Immature natural killer cell (primary cell): Measurements from ENCODE around the gene ABCA4. TPM values are rescaled to one million over a fixed set of nuclear protein-coding genes. Genes with fewer than 3 reads are reported as not detected.

ENCODE experiments used
- DNase-seq, 3 donors: peaks; one replicate each; pipeline ENCODE4 v3.0.0; 2022; ENCODE audit warnings: mixed read lengths in 1 of 3
- H3K27ac Mint-ChIP-seq, 6 donors: one replicate each; pipeline ENCODE4 v1.8.0; 2020; ENCODE audit warnings: mixed read lengths in 6 of 6, mild to moderate bottlenecking in 5 of 6, inconsistent platforms in 4 of 6, moderate library complexity in 3 of 6
- H3K27me3 Mint-ChIP-seq, 3 donors: one replicate each; pipeline ENCODE4 v1.8.0; 2020 to 2021; ENCODE audit warnings: low read depth in 3 of 3, mild to moderate bottlenecking in 3 of 3, mixed read lengths in 3 of 3, moderate library complexity in 3 of 3, inconsistent platforms in 1 of 3
- H3K36me3 Mint-ChIP-seq, 3 donors: one replicate each; pipeline ENCODE4 v1.8.0; 2020; ENCODE audit warnings: mixed read lengths in 3 of 3, inconsistent platforms in 2 of 3, mild to moderate bottlenecking in 2 of 3
- H3K4me1 Mint-ChIP-seq, 2 donors: one replicate each; pipeline ENCODE4 v1.8.0; 2020; ENCODE audit warnings: inconsistent platforms in 2 of 2, mild to moderate bottlenecking in 2 of 2, mixed read lengths in 2 of 2, moderate library complexity in 1 of 2
- H3K4me3 Mint-ChIP-seq, 5 donors: one replicate each; pipeline ENCODE4 v1.8.0; 2020; ENCODE audit warnings: mild to moderate bottlenecking in 5 of 5, mixed read lengths in 5 of 5, inconsistent platforms in 3 of 5, moderate library complexity in 3 of 5
- H3K9me3 Mint-ChIP-seq, 6 donors: one replicate each; pipeline ENCODE4 v1.8.0; 2020; ENCODE audit warnings: mild to moderate bottlenecking in 6 of 6, mixed read lengths in 6 of 6, inconsistent platforms in 4 of 6, moderate library complexity in 3 of 6
- polyA plus RNA-seq, 3 donors: library from polyadenylated mRNA; unstranded; fragments of 300-500 nt; fragmentation: Illumina TruSeq; gene quantifications; one replicate each; pipeline ENCODE4 v1.2.3, GENCODE V29; 2021

ABCA4 gene
- polyA plus RNA-seq, 3 donors from 2014 or later = 0.08 TPM; not detected in 2

DNA sequence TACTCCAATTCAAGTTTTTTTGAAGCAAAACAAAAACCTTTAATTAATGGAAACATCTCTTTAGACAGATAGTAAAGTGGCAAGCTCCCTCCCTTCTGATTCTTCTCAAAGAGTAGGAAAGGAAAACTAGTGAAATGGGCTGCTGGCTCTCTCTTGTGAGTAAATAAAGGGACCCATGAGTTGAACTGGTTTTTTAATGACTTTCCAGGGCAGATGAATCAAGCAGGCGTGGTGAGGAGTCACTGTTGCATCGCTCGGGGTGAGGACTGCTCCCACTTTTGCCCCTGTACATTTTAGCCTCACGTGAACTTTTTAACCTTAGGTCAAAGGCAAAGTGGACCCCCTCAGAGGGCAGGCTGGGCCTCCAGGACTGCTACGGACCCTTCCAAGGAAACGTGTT lies 64.8 kb downstream of the ABCA4 start:
- Mint-ChIP-seq H3K27ac (no peak overlapping the region), H3K9me3 (no peaks in the 10 kb centered on the region), H3K36me3 (no peaks in the 10 kb centered on the region), H3K4me1 (no peaks in the 10 kb centered on the region), H3K27me3 (peaks cover 0 to 6% (median 4%) of the 10 kb centered on the region in 3 donors), H3K4me3 (no peak overlapping the region)
- no peak for DNase-seq

DNA sequence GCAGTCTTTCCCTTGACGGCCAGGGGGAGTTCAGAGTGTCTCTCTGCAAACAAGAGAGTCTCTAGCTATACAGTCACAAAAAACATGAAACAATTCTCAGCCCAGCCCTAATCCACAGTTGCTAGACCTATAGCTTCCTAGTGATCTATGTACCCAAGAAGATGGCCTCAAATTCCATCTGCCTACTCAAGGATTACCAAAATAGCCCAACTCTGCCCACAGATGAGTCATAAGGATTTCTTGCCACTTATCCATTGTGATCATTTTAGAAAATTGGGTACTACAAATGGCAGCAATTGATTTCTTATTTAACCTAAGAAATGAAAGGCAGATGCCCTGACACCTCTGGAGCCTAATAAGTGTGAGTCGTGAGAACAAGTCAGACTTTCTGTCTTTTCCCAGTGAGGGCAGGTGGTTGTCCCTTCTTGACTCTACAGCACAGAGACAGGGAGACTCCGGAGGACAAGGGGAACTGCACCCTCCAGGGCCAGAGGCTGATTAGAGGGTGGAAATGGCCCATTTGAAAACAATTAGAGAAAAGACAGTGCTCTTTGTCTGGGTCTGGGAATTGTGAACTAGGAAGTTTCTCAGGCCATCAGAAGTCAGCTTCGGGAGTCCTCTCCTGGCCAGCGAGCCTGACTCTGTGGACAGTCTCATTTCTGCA lies 65.4 kb downstream of the ABCA4 start:
- Mint-ChIP-seq H3K4me1 (no peaks in the 10 kb centered on the region), H3K27me3 (peaks cover 0 to 6% (median 4%) of the 10 kb centered on the region in 3 donors), H3K4me3 (no peak overlapping the region), H3K27ac (no peak overlapping the region), H3K9me3 (no peaks in the 10 kb centered on the region), H3K36me3 (no peaks in the 10 kb centered on the region)
- DNase-seq = no peak

DNA sequence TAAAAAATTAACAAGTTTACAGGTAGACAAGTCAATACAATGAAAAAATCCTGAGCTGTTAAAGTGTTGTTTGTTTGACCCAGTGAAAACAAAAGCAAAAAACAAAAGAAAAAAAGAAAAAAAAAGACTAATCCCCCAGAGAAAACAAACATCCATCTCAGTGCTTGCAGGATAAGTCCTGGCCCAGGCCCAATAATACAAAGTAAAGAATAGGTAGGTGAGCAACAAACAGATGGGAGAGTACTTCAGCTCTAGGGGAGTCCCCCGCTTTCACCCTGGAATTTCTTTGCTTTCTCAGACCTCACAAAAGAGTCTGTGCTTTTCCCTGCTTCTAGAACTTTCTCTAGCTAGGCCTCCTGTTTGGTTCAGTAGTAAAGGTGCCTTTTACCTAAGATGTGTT lies 70.3 kb downstream of the ABCA4 start:
- DNase-seq = no peak
- no peak overlapping the region for H3K27ac Mint-ChIP-seq
- peaks cover 2 to 6% (median 3%) of the 10 kb centered on the region in 3 donors for H3K27me3 Mint-ChIP-seq
- H3K4me1 Mint-ChIP-seq = peaks cover 2 to 3% of the 10 kb centered on the region in 2 donors
- H3K9me3 Mint-ChIP-seq = no peaks in the 10 kb centered on the region
- no peak overlapping the region for H3K4me3 Mint-ChIP-seq
- no peaks in the 10 kb centered on the region for H3K36me3 Mint-ChIP-seq

GRCh38 chr1:94050254-94050653 lies 70.7 kb downstream of the ABCA4 start:
- Mint-ChIP-seq H3K27me3 (peaks cover 2 to 6% (median 3%) of the 10 kb centered on the region in 3 donors), H3K4me3 (no peak overlapping the region), H3K4me1 (peaks cover 5 to 7% of the 10 kb centered on the region in 2 donors), H3K9me3 (no peaks in the 10 kb centered on the region), H3K36me3 (no peaks in the 10 kb centered on the region), H3K27ac (no peak overlapping the region)
- DNase-seq = no peak

DNA sequence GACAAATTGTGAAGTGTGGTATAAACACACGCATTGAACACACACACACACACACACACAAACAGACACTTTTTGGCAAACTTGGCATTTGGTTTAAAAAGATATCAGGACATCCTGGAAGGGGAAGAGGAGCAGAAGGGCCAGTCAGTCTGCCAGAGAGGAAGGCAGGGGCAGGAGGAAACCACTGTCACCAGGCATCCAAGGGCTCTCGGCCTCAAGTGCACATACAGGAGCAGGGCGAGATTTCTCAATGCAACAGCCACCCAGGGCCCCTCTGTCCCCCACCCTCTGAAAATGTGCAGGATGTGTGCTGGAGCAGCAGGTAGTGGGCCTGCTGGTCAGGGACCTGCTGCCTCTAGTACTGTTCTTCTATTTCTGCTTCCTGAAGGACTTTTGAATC lies 71.2 kb downstream of the ABCA4 start:
- H3K27me3 Mint-ChIP-seq = peaks cover 2 to 6% (median 3%) of the 10 kb centered on the region in 3 donors
- peak overlapping the region in 1 of 6 donors; percentile 22 for H3K27ac Mint-ChIP-seq
- H3K9me3 Mint-ChIP-seq = no peaks in the 10 kb centered on the region
- no peak overlapping the region for H3K4me3 Mint-ChIP-seq
- peaks cover 5 to 7% of the 10 kb centered on the region in 2 donors for H3K4me1 Mint-ChIP-seq
- no peak for DNase-seq
- H3K36me3 Mint-ChIP-seq = no peaks in the 10 kb centered on the region

DNA sequence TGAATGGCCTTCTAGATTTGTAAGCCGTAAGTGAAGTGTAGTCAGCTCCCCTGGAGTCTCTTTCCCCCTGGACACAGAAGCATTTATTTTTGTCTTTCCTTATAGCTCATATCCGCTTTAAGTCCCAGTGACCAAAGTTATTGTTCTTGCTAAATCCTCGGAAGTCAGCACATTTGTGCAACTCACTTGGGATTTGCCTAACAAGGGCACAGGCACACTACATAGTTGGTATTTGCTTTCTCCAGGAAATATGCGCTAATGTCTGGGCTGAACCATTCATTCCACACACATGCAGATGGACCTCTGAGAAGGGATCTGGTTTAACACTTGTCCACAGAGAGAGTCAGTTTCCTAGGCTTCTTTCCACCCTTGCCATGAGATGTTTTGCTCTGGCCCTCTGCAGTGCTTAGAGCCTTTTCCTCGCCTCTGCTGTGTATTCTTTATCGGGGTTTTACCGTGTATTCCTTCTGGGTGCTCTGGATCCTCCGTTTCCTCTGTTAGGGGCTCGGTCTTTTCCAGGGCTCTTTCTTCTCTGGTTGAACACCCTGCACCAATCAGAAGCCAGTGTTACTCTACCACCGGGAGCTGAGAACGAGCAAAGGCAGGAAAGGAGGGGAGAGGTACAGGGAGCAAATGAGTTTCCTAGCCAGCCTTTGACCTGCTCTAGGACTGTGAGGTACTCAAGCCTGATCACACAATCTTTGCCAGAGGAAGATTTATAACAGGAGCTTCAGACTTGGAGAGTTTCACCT lies 72.4 kb downstream of the ABCA4 start:
- DNase-seq = no peak
- no peaks in the 10 kb centered on the region for H3K36me3 Mint-ChIP-seq
- H3K9me3 Mint-ChIP-seq = no peaks in the 10 kb centered on the region
- H3K27me3 Mint-ChIP-seq = peaks cover 1 to 3% (median 2%) of the 10 kb centered on the region in 3 donors
- peaks cover 5 to 12% of the 10 kb centered on the region in 2 donors for H3K4me1 Mint-ChIP-seq
- no peak overlapping the region for H3K4me3 Mint-ChIP-seq
- no peak overlapping the region for H3K27ac Mint-ChIP-seq

DNA sequence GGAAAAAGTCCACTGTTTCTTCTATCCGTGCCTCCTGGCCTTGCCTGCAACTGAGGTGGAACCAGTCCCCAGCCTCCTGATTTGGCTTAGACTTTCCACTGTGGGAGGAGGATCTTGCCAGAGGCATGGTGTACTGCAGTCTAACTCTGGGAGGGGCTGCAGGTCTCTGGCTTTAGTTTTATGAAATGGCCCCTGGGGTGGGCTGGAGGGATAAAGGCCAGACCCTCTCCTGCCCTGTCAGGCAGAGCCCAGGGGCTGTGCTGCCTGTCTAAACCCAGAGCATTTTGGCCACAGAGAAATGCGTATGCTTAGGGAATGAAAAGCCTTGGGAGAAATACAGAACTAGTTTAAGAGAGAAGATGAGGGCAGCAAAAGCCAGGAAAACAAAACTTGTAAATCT lies 73.0 kb downstream of the ABCA4 start:
- peaks cover 5 to 12% of the 10 kb centered on the region in 2 donors for H3K4me1 Mint-ChIP-seq
- peaks cover 1 to 3% (median 2%) of the 10 kb centered on the region in 3 donors for H3K27me3 Mint-ChIP-seq
- no peak overlapping the region for H3K27ac Mint-ChIP-seq
- no peak for DNase-seq
- no peaks in the 10 kb centered on the region for H3K9me3 Mint-ChIP-seq
- H3K36me3 Mint-ChIP-seq = no peaks in the 10 kb centered on the region
- H3K4me3 Mint-ChIP-seq = no peak overlapping the region

GRCh38 chr1:94045465-94046056 lies 75.4 kb downstream of the ABCA4 start:
- Mint-ChIP-seq H3K27me3 (peaks cover 2 to 4% (median 3%) of the 10 kb centered on the region in 3 donors), H3K36me3 (no peaks in the 10 kb centered on the region), H3K27ac (peak overlapping the region in 2 of 6 donors; percentile 50 to 56), H3K9me3 (no peaks in the 10 kb centered on the region), H3K4me3 (peak overlapping the region; percentile 62 to 84 (median 78)), H3K4me1 (peaks cover 5 to 12% of the 10 kb centered on the region in 2 donors)
- DNase-seq = peak; percentile 24 to 29 (median 25)

- no peaks in the 10 kb centered on the region for H3K9me3 Mint-ChIP-seq
Observed at GRCh38 chr1:94044891-94045290, 76.1 kb downstream of the ABCA4 start.

GRCh38 chr1:94044290-94044790 lies 76.6 kb downstream of the ABCA4 start:
- Mint-ChIP-seq H3K4me1 (peaks cover 10 to 14% of the 10 kb centered on the region in 2 donors), H3K27ac (peak overlapping the region in 2 of 6 donors; percentile 12 to 16), H3K9me3 (no peaks in the 10 kb centered on the region), H3K4me3 (peak overlapping the region in 1 of 5 donors; percentile 46), H3K36me3 (no peaks in the 10 kb centered on the region), H3K27me3 (peaks cover 3 to 9% (median 4%) of the 10 kb centered on the region in 3 donors)
- no peak for DNase-seq

More at GRCh38 chr1:94044891-94045290, 76.1 kb downstream of the ABCA4 start:
- Mint-ChIP-seq H3K4me1 (peaks cover 5 to 12% of the 10 kb centered on the region in 2 donors), H3K36me3 (no peaks in the 10 kb centered on the region), H3K4me3 (no peak overlapping the region), H3K27ac (peak overlapping the region in 1 of 6 donors; percentile 16), H3K27me3 (peaks cover 3 to 7% (median 4%) of the 10 kb centered on the region in 3 donors)
- no peak for DNase-seq

DNA sequence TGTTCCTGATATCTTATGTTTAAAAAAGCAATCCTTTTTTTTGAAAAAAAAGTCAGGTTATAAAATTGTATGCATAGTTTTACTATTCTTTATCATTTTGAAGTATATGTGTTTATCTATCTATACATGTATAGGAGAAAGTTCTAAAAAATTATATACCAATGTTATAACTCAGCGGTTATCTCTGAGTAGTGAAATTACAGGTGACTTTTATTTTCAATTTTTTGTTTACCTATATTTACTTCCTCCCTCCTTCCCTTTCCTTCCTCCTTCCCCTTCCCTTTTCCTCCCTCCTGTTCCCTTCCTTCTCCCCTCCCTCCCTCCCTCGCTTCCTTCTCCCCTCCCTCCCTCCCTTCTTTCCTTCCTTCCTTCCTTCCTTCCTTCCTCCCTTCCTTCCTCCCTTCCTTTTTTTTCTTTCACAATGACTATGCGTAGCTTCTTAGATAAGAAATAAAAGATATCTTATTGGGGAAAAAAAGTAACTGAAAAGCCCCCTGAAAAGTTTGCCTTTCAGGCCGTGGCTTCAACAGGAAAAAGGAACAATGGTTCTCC lies 77.1 kb downstream of the ABCA4 start:
- no peak for DNase-seq
- Mint-ChIP-seq H3K36me3 (no peaks in the 10 kb centered on the region), H3K4me3 (no peak overlapping the region), H3K27ac (no peak overlapping the region), H3K27me3 (peaks cover 3 to 9% (median 4%) of the 10 kb centered on the region in 3 donors), H3K4me1 (peaks cover 14 to 15% of the 10 kb centered on the region in 2 donors), H3K9me3 (no peaks in the 10 kb centered on the region)

GRCh38 chr1:94042388-94042787 lies 78.6 kb downstream of the ABCA4 start:
- Mint-ChIP-seq H3K9me3 (no peaks in the 10 kb centered on the region), H3K4me1 (peaks cover 14 to 15% of the 10 kb centered on the region in 2 donors), H3K27ac (no peak overlapping the region), H3K36me3 (no peaks in the 10 kb centered on the region), H3K4me3 (no peak overlapping the region), H3K27me3 (peaks cover 0 to 9% (median 3%) of the 10 kb centered on the region in 3 donors)
- DNase-seq = no peak

- H3K36me3 Mint-ChIP-seq = no peaks in the 10 kb centered on the region
- H3K27ac Mint-ChIP-seq = no peak overlapping the region
- peaks cover 19% of the 10 kb centered on the region in 2 donors for H3K4me1 Mint-ChIP-seq
- H3K9me3 Mint-ChIP-seq = no peaks in the 10 kb centered on the region
- DNase-seq = no peak
- no peak overlapping the region for H3K4me3 Mint-ChIP-seq
- H3K27me3 Mint-ChIP-seq = peaks cover 1 to 12% (median 3%) of the 10 kb centered on the region in 3 donors
Observed at GRCh38 chr1:94039871-94040569, 80.9 kb downstream of the ABCA4 start.
